Measurements from ENCODE around the gene ZBTB45.

The ZBTB45 gene

DNA sequence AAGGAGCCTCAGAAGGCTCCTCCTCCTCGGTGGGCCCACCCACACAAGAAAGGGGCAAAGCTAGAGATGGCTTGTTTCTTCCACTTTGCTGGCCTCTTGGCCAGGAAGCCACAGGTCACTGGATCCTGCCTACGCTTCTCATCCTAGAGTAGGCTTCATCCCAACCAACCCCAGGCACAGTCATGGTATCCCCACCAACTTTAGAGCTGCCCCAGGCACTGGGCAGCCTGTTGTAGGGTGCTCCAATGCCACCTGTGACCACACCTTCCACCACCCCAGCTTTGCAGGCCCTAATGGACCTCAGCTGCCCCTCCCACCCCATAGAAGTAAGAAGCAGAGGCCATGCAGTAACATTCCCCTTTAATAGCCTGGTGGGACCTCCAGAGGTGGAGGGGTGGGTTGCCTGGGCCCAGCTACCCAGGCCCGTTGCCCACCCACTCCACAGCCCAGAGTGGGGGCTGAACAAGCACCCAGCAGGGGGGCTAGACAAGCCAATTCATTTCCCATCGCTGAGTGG is 35.8 kb upstream of the ZBTB45 start:
- in situ Hi-C loops (cut with HindIII; ENCODE audit: low sequenced_read_pairs) = no loop called here
- DNase-seq (ENCODE audit: low read depth) = no peak
- H3K4me3 ChIP-seq (ENCODE audit: low read depth, low read length) = peak overlapping the region; percentile 67
- TF ChIP-seq, protein P1, sequence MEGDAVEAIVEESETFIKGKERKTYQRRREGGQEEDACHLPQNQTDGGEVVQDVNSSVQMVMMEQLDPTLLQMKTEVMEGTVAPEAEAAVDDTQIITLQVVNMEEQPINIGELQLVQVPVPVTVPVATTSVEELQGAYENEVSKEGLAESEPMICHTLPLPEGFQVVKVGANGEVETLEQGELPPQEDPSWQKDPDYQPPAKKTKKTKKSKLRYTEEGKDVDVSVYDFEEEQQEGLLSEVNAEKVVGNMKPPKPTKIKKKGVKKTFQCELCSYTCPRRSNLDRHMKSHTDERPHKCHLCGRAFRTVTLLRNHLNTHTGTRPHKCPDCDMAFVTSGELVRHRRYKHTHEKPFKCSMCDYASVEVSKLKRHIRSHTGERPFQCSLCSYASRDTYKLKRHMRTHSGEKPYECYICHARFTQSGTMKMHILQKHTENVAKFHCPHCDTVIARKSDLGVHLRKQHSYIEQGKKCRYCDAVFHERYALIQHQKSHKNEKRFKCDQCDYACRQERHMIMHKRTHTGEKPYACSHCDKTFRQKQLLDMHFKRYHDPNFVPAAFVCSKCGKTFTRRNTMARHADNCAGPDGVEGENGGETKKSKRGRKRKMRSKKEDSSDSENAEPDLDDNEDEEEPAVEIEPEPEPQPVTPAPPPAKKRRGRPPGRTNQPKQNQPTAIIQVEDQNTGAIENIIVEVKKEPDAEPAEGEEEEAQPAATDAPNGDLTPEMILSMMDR (IDR thresholded peaks at IDR 0.05; ENCODE audit: low read depth, low read length, missing control alignments) = no peak

DNA sequence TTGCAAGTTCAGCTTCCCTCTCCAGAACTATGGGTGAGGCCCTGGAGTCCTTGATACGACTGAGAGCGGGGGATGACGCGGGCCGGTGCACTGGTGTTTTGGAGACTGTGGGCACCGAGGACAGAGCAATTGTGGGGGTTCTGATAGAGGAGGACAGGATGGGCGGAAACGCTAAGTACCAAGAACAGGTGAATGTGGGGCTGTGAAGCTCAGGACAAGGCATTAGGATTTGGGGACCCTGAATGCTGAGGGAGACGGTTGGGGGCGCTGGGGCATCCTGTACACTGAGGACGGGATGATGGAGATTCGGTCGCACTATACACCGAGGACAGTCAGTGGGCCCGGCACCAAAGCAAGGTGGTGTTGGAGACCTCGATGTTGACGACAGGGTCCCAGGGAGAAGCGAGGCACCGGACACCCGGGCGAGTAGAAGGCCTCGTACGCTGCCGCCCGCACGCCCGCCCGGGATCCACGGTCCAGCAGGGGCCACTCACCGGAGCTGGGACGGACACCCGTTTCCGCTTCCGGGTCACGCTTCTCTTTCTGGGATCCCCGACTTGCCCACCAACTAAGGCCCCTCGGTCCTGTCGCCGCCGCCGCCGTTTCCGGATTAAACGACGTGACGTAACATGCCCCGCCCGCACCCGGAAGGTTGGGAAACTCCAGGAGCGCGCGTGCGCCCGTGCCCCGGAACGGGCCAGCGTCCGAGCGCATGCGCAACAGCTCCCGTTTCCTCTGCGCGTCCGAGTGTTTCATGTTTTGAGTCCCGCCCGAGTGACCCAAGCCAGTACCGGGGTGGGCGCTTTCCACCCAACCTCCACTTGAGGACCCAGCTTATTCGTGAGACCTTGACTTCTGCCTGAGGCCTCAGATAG is 35.1 kb upstream of the ZBTB45 start, which contains the start of gene CHMP2A:
CHMP2A (minus strand) TSS at position 612 of the 875 bp plus-strand sequence. CDS start 893 bp downstream, outside the sequence.
- in situ Hi-C loops (cut with HindIII; ENCODE audit: low sequenced_read_pairs) = no loop called here
- peak within 1 kb of the TSS; percentile 67 for H3K4me3 ChIP-seq (ENCODE audit: low read depth, low read length)
- DNase-seq (ENCODE audit: low read depth) = peak; percentile 86
- TF ChIP-seq, protein P1 (IDR thresholded peaks at IDR 0.05; ENCODE audit: low read depth, low read length, missing control alignments) = no peak

DNA sequence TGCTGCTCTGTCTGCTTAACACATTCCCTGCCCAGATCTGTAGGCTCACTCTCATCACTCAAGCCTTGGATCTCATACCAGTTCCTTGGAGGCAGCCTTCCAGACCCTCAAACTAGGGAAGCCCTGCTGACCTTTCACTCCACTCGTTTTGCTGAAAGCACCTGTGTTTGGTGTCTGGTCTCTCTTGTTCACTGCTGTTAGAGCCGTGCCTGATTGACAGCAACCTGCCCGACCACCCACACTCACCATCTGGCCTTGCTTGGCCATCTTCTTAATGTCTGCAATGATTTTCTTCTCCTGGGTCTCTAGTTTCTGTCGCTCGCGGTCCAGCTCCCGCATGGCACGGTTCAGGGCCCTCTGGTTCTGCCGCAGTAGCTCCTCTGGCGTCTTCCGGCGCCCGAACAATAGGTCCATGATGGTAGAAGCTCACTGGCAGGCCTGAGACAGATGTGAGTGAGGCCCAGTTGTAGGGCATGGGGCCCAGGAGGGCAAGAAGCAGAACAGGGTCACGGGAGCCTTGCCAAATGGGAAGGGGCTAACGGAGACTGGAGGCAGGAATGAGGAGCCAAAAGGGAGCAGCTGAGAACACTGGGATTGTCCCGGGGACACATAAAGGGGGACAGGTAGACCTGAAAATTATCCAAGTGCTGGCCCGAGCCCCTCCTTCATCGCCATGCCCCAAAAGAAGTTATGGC is 34.3 kb upstream of the ZBTB45 start:
- TF ChIP-seq, protein P1 (IDR thresholded peaks at IDR 0.05; ENCODE audit: low read depth, low read length, missing control alignments) = no peak
- no peak for DNase-seq (ENCODE audit: low read depth)
- in situ Hi-C loops (cut with HindIII; ENCODE audit: low sequenced_read_pairs) = no loop called here
- peak overlapping the region; percentile 67 for H3K4me3 ChIP-seq (ENCODE audit: low read depth, low read length)

DNA sequence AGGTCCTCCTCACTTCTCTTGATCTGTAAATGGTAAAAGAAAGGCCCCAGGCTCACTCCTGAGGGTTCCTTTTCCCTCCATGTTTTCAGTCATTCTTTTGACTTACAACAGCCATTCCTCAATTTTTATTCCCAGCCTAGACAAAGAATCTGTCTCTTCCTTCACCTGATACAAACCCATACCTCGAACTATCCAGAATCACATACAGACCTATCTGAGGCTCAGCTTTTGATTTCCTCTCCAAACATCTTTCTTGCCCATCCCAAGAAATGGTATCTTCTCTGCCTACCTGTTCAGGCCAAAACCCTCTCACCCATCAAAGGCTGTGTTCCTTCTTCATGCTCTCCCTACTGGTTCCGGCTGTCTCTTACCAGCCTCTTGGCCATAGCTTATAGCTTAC is 33.0 kb upstream of the ZBTB45 start:
- in situ Hi-C loops (cut with HindIII; ENCODE audit: low sequenced_read_pairs) = no loop called here
- no peak overlapping the region for H3K4me3 ChIP-seq (ENCODE audit: low read depth, low read length)
- no peak for DNase-seq (ENCODE audit: low read depth)
- TF ChIP-seq, protein P1 (IDR thresholded peaks at IDR 0.05; ENCODE audit: low read depth, low read length, missing control alignments) = no peak

DNA sequence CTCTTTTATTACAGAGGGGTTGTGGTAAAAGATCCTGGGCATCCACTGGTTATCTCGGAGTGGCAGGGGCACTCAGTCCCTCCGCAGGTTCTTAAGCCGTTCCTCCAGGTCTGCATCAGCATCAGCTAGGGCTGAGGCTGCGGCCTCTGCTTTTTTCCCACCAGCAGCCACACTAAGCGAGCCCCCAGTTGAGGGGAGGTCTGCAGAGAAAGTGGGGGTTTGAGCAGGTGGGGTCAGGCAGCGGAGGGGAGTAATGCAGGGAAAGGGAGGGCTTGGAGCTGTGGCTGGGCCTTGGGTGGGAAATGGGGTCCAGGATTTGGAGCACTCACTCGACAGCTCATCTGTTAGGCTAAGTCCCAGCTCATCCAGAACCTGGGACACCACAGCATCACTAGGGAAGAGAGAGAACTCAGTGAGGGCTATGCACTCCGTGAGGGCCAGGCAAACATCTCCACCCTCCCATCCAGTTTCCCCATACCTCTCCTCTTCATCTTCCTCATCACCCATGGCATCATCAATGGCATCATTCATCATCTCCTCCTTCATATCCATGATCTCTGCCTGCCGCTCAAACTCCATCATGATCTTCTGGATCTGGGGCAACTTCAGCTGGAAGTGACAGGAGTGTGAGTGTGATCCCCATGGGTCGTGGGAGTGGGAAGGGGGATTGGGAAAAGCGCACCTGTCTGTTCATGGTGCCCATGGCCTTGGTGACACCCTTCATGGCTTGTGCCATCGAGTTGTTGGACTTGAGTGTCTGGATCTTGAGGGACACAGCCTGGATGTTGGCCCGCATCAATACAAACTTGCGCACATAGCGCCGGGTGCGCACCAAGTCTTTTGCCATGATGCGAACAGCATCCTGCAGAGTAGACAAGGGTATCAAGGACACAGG is 32.2 kb upstream of the ZBTB45 start:
- H3K4me3 ChIP-seq (ENCODE audit: low read depth, low read length) = no peak overlapping the region
- DNase-seq (ENCODE audit: low read depth) = no peak
- in situ Hi-C loops (cut with HindIII; ENCODE audit: low sequenced_read_pairs) = no loop called here
- TF ChIP-seq, protein P1 (IDR thresholded peaks at IDR 0.05; ENCODE audit: low read depth, low read length, missing control alignments) = no peak

DNA sequence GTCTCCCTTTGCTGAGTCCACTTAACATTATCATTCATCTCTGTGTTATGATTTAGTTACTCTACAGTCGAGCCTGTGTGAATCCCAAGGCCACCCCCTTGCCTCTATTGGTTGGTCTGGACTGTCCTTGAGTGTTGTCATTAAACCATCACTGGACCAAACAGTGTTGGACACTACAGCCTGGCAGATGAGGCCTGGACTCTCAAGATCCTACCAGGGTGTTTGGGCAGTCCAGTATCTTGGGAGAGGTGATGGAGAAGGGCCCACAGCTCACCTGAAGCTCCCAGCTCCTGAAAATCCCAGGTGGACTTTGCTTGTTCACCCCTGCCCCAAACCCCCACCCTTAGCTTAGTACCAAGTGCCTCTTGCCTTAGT is 31.5 kb upstream of the ZBTB45 start:
- no peak for DNase-seq (ENCODE audit: low read depth)
- TF ChIP-seq, protein P1 (IDR thresholded peaks at IDR 0.05; ENCODE audit: low read depth, low read length, missing control alignments) = no peak
- in situ Hi-C loops (cut with HindIII; ENCODE audit: low sequenced_read_pairs) = no loop called here
- no peak overlapping the region for H3K4me3 ChIP-seq (ENCODE audit: low read depth, low read length)

Data from astrocyte of the cerebellum (primary cell).